ENCODE results near the gene OR4D2. TPM values are rescaled to one million over a fixed set of nuclear protein-coding genes. Genes with fewer than 3 reads are reported as not detected.
A peak's percentile ranks its signal among the peaks of the same experiment; 100 is the strongest.

Gene OR4D2
- total and polyA plus RNA-seq, 2 of the 13 experiments (the other 11 are each of a cell fraction or from before 2014, with no cell fraction given): not detected

- TF ChIP-seq ZFP37 (CRISPR knock-in tag; IDR thresholded peaks at IDR 0.05; ENCODE audit: borderline replicate concordance) (0 out of 2 replicates have a peak, but pooled peaks have one; percentile 24), RAD51 (IDR thresholded peaks at IDR 0.05; ENCODE audit: borderline replicate concordance) (no peak), ESRRA (CRISPR knock-in tag; IDR thresholded peaks at IDR 0.05; ENCODE audit: low read depth) (peak; percentile 52; the same call in 1 of the 2 replicates), ZNF383 (CRISPR knock-in tag; IDR thresholded peaks at IDR 0.05; ENCODE audit: borderline replicate concordance) (peak; percentile 46; the same call in 1 of the 2 replicates), HMGXB4 (CRISPR knock-in tag; IDR thresholded peaks at IDR 0.05; ENCODE audit: borderline replicate concordance in 1 of 2, low read depth in 1 of 2) (peak; percentile 78 to 88; a peak in 3 of 4 replicates), MYC (CRISPR knock-in tag; IDR thresholded peaks at IDR 0.05; ENCODE audit: borderline replicate concordance) (peak; percentile 78), ZNF354B (CRISPR knock-in tag; IDR thresholded peaks at IDR 0.05) (no peak), MXI1 (IDR thresholded peaks at IDR 0.05; ENCODE audit: borderline replicate concordance, low read depth, low read length) (peak; percentile 97; the same call in 2 of the 3 replicates), WIZ (CRISPR knock-in tag; IDR thresholded peaks at IDR 0.05) (peak; percentile 87; the same call in 1 of the 2 replicates), STAG1 (CRISPR knock-in tag; IDR thresholded peaks at IDR 0.05) (peak; percentile 26; the same call in 1 of the 2 replicates), POGZ (CRISPR knock-in tag; IDR thresholded peaks at IDR 0.05) (peak; percentile 90), ATF6 (CRISPR knock-in tag; conservative IDR thresholded peaks at IDR 0.05) (0 out of 2 replicates have a peak, but pooled peaks have one; percentile 54), MZF1 (CRISPR knock-in tag; IDR thresholded peaks at IDR 0.05; ENCODE audit: borderline replicate concordance) (no peak), ETV6 (CRISPR knock-in tag; conservative IDR thresholded peaks at IDR 0.05) (peak; percentile 40; the same call in 1 of the 2 replicates), CREM (IDR thresholded peaks at IDR 0.05) (peak; percentile 91), CREM (CRISPR knock-in tag; IDR thresholded peaks at IDR 0.05) (peak; percentile 62; the same call in 1 of the 2 replicates), ARID3A (IDR thresholded peaks at IDR 0.05; ENCODE audit: low read depth, low read length) (no peak), ERF (CRISPR knock-in tag; IDR thresholded peaks at IDR 0.05) (peak; percentile 86), ZFP36L1 (CRISPR knock-in tag; IDR thresholded peaks at IDR 0.05) (peak; percentile 75; the same call in 1 of the 2 replicates), ZNF713 (CRISPR knock-in tag; IDR thresholded peaks at IDR 0.05) (peak; percentile 53; the same call in 1 of the 2 replicates), ZNF501 (CRISPR knock-in tag; IDR thresholded peaks at IDR 0.05) (peak; percentile 93), ZNF280B (CRISPR knock-in tag; IDR thresholded peaks at IDR 0.05; ENCODE audit: borderline replicate concordance) (peak; percentile 70; the same call in 1 of the 2 replicates), DNMT3B (CRISPR knock-in tag; conservative IDR thresholded peaks at IDR 0.05) (no peak)
Measured at GRCh38 chr17:58219007-58219788, 52.4 kb downstream of the OR4D2 start, which contains the start of gene MKS1 (continued).

All from HepG2 (cell line).